Left cardiac atrium (tissue), 4 donors: ENCODE data around the gene OSBPL6. TPM values are rescaled to one million over a fixed set of nuclear protein-coding genes. Genes with fewer than 3 reads are reported as not detected.

Experiments used
- ATAC-seq, 2 donors: fragments of 200-7000 bp; cut with Tn5 transposase; one replicate each; pipeline ENCODE4 v1.9.1; 2020; ENCODE audit warnings: mild to moderate bottlenecking in 2 of 2, moderate library complexity in 2 of 2
- DNase-seq: peaks from one replicate; pipeline ENCODE4 v3.0.0-alpha.2; 2020
- intact Hi-C, 2 donors: fragments of 100-400 bp; cut with DNase I; formaldehyde crosslinking; loops; one replicate each; pipeline versions ENCODE4 v1.14.1 to v1.15.1; 2022 to 2023
- total RNA-seq, 2 donors: library from RNA; stranded (reverse); fragmentation: NEBNext Ultra II Directional; extraction: Animal tissue kit (Norgen Biotek cat#: 25700); gene quantifications; one replicate each; pipeline ENCODE4 v1.2.1, GENCODE V29; 2021
- donor health status: DM: no; HTN: yes; CAD: no.
- donor health status: DM: no; HTN: yes; CAD: no; lungs with severe emphysema.
- donor health status: DM: yes; HTN: yes; CAD: no.
- donor health status: Dilated cardiomyopathy.

Gene OSBPL6
- total RNA-seq, 2 donors from 2014 or later, result 7.0 to 12.2 TPM

- intact Hi-C loops, result loop anchor here in 1 of 2 donors (10.0 kb wide), 1 partner anchor 149 kb away; no protein-coding TSS in a partner anchor
- ATAC-seq (no peak), DNase-seq (no peak)
Measured at GRCh38 chr2:178283341-178283918, 89.1 kb downstream of the OSBPL6 start.

- DNase-seq (no peak), ATAC-seq (no peak)
- intact Hi-C loops, result loop anchor here in 1 of 2 donors (10.0 kb wide), 1 partner anchor 150 kb away; no protein-coding TSS in a partner anchor
Measured at GRCh38 chr2:178284613-178285286, 90.4 kb downstream of the OSBPL6 start.

- ATAC-seq, result no peak
- no peak for DNase-seq
- intact Hi-C loops, result loop anchor here in 1 of 2 donors (10.0 kb wide), 1 partner anchor 150 kb away; no protein-coding TSS in a partner anchor
Measured at GRCh38 chr2:178285287-178285615, 90.9 kb downstream of the OSBPL6 start.

- DNase-seq, result no peak
- ATAC-seq, result no peak
- intact Hi-C loops, result loop anchor here in 1 of 2 donors (10.0 kb wide), 1 partner anchor 152 kb away; no protein-coding TSS in a partner anchor
Measured at GRCh38 chr2:178286636-178287035, 92.3 kb downstream of the OSBPL6 start.

GRCh38 chr2:178287652-178288344 lies 93.5 kb downstream of the OSBPL6 start:
- intact Hi-C loops, result loop anchor here in 1 of 2 donors (10.0 kb wide), 1 partner anchor 153 kb away; no protein-coding TSS in a partner anchor

GRCh38 chr2:178291703-178292102 lies 97.4 kb downstream of the OSBPL6 start:
- ATAC-seq (no peak), DNase-seq (no peak)
- intact Hi-C loops, result no loop called here

More at GRCh38 chr2:178287652-178288344, 93.5 kb downstream of the OSBPL6 start:
- ATAC-seq (no peak), DNase-seq (no peak)

GRCh38 chr2:178292586-178292985 lies 98.3 kb downstream of the OSBPL6 start:
- DNase-seq (no peak), ATAC-seq (no peak)
- intact Hi-C loops, result no loop called here

- intact Hi-C loops, result no loop called here
- ATAC-seq (no peak), DNase-seq (no peak)
Measured at GRCh38 chr2:178295115-178295514, 100.8 kb downstream of the OSBPL6 start.

- DNase-seq (no peak), ATAC-seq (no peak)
- intact Hi-C loops, result no loop called here
Measured at GRCh38 chr2:178295906-178296305, 101.6 kb downstream of the OSBPL6 start.

GRCh38 chr2:178296394-178297090 lies 102.2 kb downstream of the OSBPL6 start:
- intact Hi-C loops, result no loop called here
- no peak for DNase-seq
- ATAC-seq, result no peak

- intact Hi-C loops, result no loop called here
- DNase-seq (no peak), ATAC-seq (no peak)
Measured at GRCh38 chr2:178297091-178297411, 102.7 kb downstream of the OSBPL6 start.

- no peak for DNase-seq
- intact Hi-C loops, result no loop called here
- peak in 1 of 2 donors; percentile 92 for ATAC-seq
Measured at GRCh38 chr2:178298785-178299212, 104.5 kb downstream of the OSBPL6 start.

- ATAC-seq (no peak), DNase-seq (no peak)
- intact Hi-C loops, result no loop called here
Measured at GRCh38 chr2:178301649-178302238, 107.4 kb downstream of the OSBPL6 start.

- no peak for ATAC-seq
- DNase-seq, result no peak
- intact Hi-C loops, result no loop called here
Measured at GRCh38 chr2:178304333-178304732, 110.0 kb downstream of the OSBPL6 start.

GRCh38 chr2:178306352-178307073 lies 112.2 kb downstream of the OSBPL6 start:
- ATAC-seq (peak in 1 of 2 donors; percentile 62), DNase-seq (no peak)
- intact Hi-C loops, result no loop called here

GRCh38 chr2:178307650-178308049 lies 113.3 kb downstream of the OSBPL6 start:
- no peak for ATAC-seq
- DNase-seq, result no peak
- intact Hi-C loops, result no loop called here

GRCh38 chr2:178309541-178309940 lies 115.2 kb downstream of the OSBPL6 start:
- ATAC-seq (no peak), DNase-seq (no peak)
- intact Hi-C loops, result no loop called here

GRCh38 chr2:178315078-178315477 lies 120.8 kb downstream of the OSBPL6 start:
- intact Hi-C loops, result no loop called here
- ATAC-seq, result no peak
- no peak for DNase-seq

- intact Hi-C loops, result no loop called here
- DNase-seq (no peak), ATAC-seq (peak in 1 of 2 donors; percentile 58)
Measured at GRCh38 chr2:178315488-178315948, 121.2 kb downstream of the OSBPL6 start.
